Tibial artery (tissue), 4 donors: ENCODE data around the gene HLA-C.

ENCODE experiments used
- DNase-seq, 2 donors: peaks; one replicate each; pipeline ENCODE4 v3.0.0-alpha.2; 2019
- H3K27ac ChIP-seq, 2 donors: fragments of 200-600 bp; sonication (generic) in 1 of 2; 1 replicate in 1 of 2; 2 replicates in 1 of 2; pipeline ENCODE4 v1.5.1; 2018 to 2019; ENCODE audit warnings: mild to moderate bottlenecking in 1 of 2
- H3K27me3 ChIP-seq, 2 donors: fragments of 200-600 bp; sonication (generic) in 1 of 2; one replicate each; pipeline versions ENCODE4 v1.5.1 to v1.6.0; 2016 to 2019
- H3K36me3 ChIP-seq, 3 donors: fragments of 200-600 bp; sonication (generic) in 2 of 3; one replicate each; pipeline ENCODE4 v1.5.1; 2016 to 2019; ENCODE audit warnings: mild to moderate bottlenecking in 2 of 3
- H3K4me1 ChIP-seq, 4 donors: fragments of 200-600 bp; sonication (generic) in 2 of 4; 1 replicate in 3 of 4; 2 replicates in 1 of 4; pipeline ENCODE4 v1.5.1; 2016 to 2019
- H3K4me3 ChIP-seq, 2 donors: fragments of 200-600 bp; sonication (generic) in 1 of 2; 1 replicate in 1 of 2; 2 replicates in 1 of 2; pipeline ENCODE4 v1.5.1; 2018 to 2019; ENCODE audit warnings: mild to moderate bottlenecking in 2 of 2
- H3K9me3 ChIP-seq, 3 donors: fragments of 200-600 bp; sonication (generic) in 1 of 3; one replicate each; pipeline ENCODE4 v1.5.1; 2016 to 2019
- intact Hi-C: fragments of 100-400 bp; cut with DNase I; formaldehyde crosslinking; loops from one replicate; pipeline ENCODE4 v1.15.0; 2023; ENCODE audit warnings: low total_unique reads
- TF ChIP-seq, protein P1 (sequence below), 2 experiments: fragments of 200-600 bp in 1 of 2; fragments of 450-650 bp in 1 of 2; IDR thresholded peaks; one replicate each; pipeline ENCODE4 v1.5.1; 2017 to 2019; ENCODE audit warnings: antibody characterized with exemption in 2 of 2, mild to moderate bottlenecking in 1 of 2, moderate library complexity in 1 of 2

HLA-C gene

DNA sequence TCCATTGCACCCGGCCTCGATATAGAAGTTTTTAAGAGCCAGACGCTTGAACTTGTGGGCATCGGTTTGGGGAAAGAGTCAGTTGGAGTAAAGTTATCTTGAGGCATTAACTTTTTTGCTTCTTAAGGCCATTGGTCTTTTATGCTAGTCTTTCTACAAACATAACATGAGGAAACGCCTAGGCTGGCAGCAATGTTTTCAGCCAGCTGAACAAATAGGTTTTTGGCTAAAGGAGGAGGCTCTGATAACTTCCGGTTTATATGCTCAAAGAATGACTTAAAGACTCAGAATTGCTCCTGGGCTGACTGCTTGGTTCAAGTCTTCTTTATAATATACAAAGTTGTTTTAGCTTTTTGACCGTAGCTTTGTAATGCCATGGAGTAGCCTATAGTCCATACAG, 46.2 kb downstream of the HLA-C start:
- intact Hi-C loops, result no loop called here
- Histone ChIP-seq H3K4me1 (no peaks in the 10 kb centered on the region), H3K9me3 (no peaks in the 10 kb centered on the region), H3K27ac (no peak overlapping the region), H3K4me3 (no peak overlapping the region), H3K27me3 (peaks cover 0 to 5% of the 10 kb centered on the region in 2 donors), H3K36me3 (no peaks in the 10 kb centered on the region)
- TF ChIP-seq, protein P1, sequence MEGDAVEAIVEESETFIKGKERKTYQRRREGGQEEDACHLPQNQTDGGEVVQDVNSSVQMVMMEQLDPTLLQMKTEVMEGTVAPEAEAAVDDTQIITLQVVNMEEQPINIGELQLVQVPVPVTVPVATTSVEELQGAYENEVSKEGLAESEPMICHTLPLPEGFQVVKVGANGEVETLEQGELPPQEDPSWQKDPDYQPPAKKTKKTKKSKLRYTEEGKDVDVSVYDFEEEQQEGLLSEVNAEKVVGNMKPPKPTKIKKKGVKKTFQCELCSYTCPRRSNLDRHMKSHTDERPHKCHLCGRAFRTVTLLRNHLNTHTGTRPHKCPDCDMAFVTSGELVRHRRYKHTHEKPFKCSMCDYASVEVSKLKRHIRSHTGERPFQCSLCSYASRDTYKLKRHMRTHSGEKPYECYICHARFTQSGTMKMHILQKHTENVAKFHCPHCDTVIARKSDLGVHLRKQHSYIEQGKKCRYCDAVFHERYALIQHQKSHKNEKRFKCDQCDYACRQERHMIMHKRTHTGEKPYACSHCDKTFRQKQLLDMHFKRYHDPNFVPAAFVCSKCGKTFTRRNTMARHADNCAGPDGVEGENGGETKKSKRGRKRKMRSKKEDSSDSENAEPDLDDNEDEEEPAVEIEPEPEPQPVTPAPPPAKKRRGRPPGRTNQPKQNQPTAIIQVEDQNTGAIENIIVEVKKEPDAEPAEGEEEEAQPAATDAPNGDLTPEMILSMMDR (IDR thresholded peaks at IDR 0.05), result no peak
- no peak for DNase-seq

DNA sequence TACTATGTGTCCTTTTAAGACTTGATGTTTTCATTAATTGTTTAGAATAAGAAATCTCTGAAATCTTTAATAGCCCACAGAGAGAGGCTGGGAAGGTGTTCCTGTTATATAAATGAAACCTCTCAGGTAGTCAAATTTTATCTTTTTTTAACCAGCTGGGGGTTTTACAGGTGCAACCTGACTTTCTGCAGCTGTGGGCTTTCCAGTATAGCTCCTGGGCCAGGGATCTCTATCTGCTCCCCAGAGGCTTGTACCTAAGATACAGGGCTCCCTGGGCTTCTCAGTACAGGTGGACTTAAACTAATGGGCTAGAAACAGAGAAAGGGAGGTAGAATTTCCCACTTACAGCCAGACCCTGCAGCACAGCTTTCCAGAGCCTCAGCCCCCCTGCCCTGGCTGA, 49.4 kb downstream of the HLA-C start:
- TF ChIP-seq, protein P1 (IDR thresholded peaks at IDR 0.05), result no peak
- no peak overlapping the region for H3K4me3 ChIP-seq
- no peaks in the 10 kb centered on the region for H3K4me1 ChIP-seq
- H3K27ac ChIP-seq, result no peak overlapping the region
- no peaks in the 10 kb centered on the region for H3K27me3 ChIP-seq
- H3K9me3 ChIP-seq, result no peaks in the 10 kb centered on the region
- no peak for DNase-seq
- intact Hi-C loops, result no loop called here
- no peaks in the 10 kb centered on the region for H3K36me3 ChIP-seq
